K562 treated with DMSO at 1 percent for 24 hours (cell line): ENCODE data around the gene DDAH2. TPM values are rescaled to one million over a fixed set of nuclear protein-coding genes. Genes with fewer than 3 reads are reported as not detected.

ENCODE experiments used
- total RNA-seq: library from RNA; unstranded; fragments of 300-600 nt; gene quantifications from 2 replicates; pipeline ENCODE4 v1.2.3, GENCODE V29; 2022; ENCODE audit warnings: low read depth; ENCODE audit not compliant: insufficient read depth

DDAH2 gene
- 60.3 and 69.2 TPM in 2 replicates for total RNA-seq

GRCh38 chr6:31728767-31729514, at the start of gene DDAH2:
Gene DDAH2 (minus strand): TSS chr6:31729299. CDS start chr6:31729161, 138 bp downstream.

GRCh38 chr6:31776989-31777666, 48.0 kb upstream of the DDAH2 start, which contains the start of gene VWA7:
Gene VWA7 (minus strand): TSS chr6:31777328. CDS start chr6:31776779, 549 bp downstream.

GRCh38 chr6:31762356-31762755, 33.3 kb upstream of the DDAH2 start, which contains the start of gene SAPCD1:
Gene SAPCD1 (plus strand): TSS chr6:31762656. CDS start chr6:31763055, 399 bp downstream.

GRCh38 chr6:31739639-31740396, 10.7 kb upstream of the DDAH2 start, which contains the start of gene MSH5:
Gene MSH5 (plus strand): TSS chr6:31740005. CDS start chr6:31740467, 462 bp downstream.

GRCh38 chr6:31736021-31736767, 7.1 kb upstream of the DDAH2 start, which contains the start of gene CLIC1:
Gene CLIC1 (minus strand): TSS chr6:31736530. CDS start chr6:31736300, 230 bp downstream.

GRCh38 chr6:31723245-31723979, 5.7 kb downstream of the DDAH2 start, which contains the start of gene MPIG6B:
Gene MPIG6B (plus strand): TSS chr6:31723373. CDS start chr6:31723384, 11 bp downstream.

GRCh38 chr6:31721351-31722020, 7.6 kb downstream of the DDAH2 start, which contains the start of gene LY6G6C:
Gene LY6G6C (minus strand): TSS chr6:31721746. CDS start chr6:31721679, 67 bp downstream.

GRCh38 chr6:31715022-31715958, 13.8 kb downstream of the DDAH2 start, which contains the start of gene LY6G6D:
Gene LY6G6D (plus strand): TSS chr6:31715348. CDS start chr6:31715356, 8 bp downstream.

GRCh38 chr6:31706599-31706998, 22.5 kb downstream of the DDAH2 start, which contains the start of gene LY6G6F:
Gene LY6G6F (plus strand): TSS chr6:31706866. CDS start chr6:31706907, 41 bp downstream.

GRCh38 chr6:31702819-31703716, 26.0 kb downstream of the DDAH2 start, which contains the start of gene ABHD16A:
Gene ABHD16A (minus strand): TSS chr6:31703324. CDS start chr6:31703281, 43 bp downstream.

GRCh38 chr6:31680226-31681134, 48.6 kb downstream of the DDAH2 start, which contains the start of gene LY6G5C:
Gene LY6G5C (minus strand): TSS chr6:31681067. CDS start chr6:31680373, 694 bp downstream.

Other genes starting within 250 kb of the DDAH2 start
- gene MICB, start 231.2 kb downstream of the DDAH2 start, total RNA-seq: 27.4 and 28.7 TPM in 2 replicates
- gene MCCD1, start 200.3 kb downstream of the DDAH2 start, total RNA-seq: not detected in 2 replicates
- gene DDX39B, start 187.3 kb downstream of the DDAH2 start, total RNA-seq: 156 and 175 TPM in 2 replicates
- gene ATP6V1G2, start 182.7 kb downstream of the DDAH2 start, total RNA-seq: not detected in 2 replicates
- gene NFKBIL1, start 181.7 kb downstream of the DDAH2 start, total RNA-seq: 78.2 and 92.3 TPM in 2 replicates
- gene LTA, start 157.0 kb downstream of the DDAH2 start, total RNA-seq: 0.42 TPM in 1 of 2 replicates, not detected in the other
- 0.32 and 0.80 TPM in 2 replicates for gene TNF, start 153.7 kb downstream of the DDAH2 start, total RNA-seq
- gene LTB, start 146.9 kb downstream of the DDAH2 start, total RNA-seq: 2.1 TPM in 1 of 2 replicates, not detected in the other
- gene LST1, start 143.0 kb downstream of the DDAH2 start, total RNA-seq: 1.2 and 4.7 TPM in 2 replicates
- gene NCR3, start 136.3 kb downstream of the DDAH2 start, total RNA-seq: 1.8 and 2.2 TPM in 2 replicates
- gene AIF1, start 114.1 kb downstream of the DDAH2 start, total RNA-seq: 8.9 and 11.5 TPM in 2 replicates
- 276 and 279 TPM in 2 replicates for gene PRRC2A, start 108.6 kb downstream of the DDAH2 start, total RNA-seq
- 470 and 501 TPM in 2 replicates for gene BAG6, start 76.6 kb downstream of the DDAH2 start, total RNA-seq
- 5.6 and 8.4 TPM in 2 replicates for gene APOM, start 73.4 kb downstream of the DDAH2 start, total RNA-seq
- 42.1 and 44.2 TPM in 2 replicates for gene C6orf47, start 68.5 kb downstream of the DDAH2 start, total RNA-seq
- 62.9 and 68.1 TPM in 2 replicates for gene GPANK1, start 64.3 kb downstream of the DDAH2 start, total RNA-seq
- 569 and 630 TPM in 2 replicates for gene CSNK2B, start 63.2 kb downstream of the DDAH2 start, total RNA-seq
- gene LY6G5B, start 59.3 kb downstream of the DDAH2 start, total RNA-seq: 4.5 and 6.0 TPM in 2 replicates
- gene LY6G5C, start 48.2 kb downstream of the DDAH2 start, total RNA-seq: 0.45 TPM in 1 of 2 replicates, not detected in the other
- 104 and 110 TPM in 2 replicates for gene ABHD16A, start 26.0 kb downstream of the DDAH2 start, total RNA-seq
- gene LY6G6F, start 22.4 kb downstream of the DDAH2 start, total RNA-seq: not detected in 2 replicates
- gene LY6G6D, start 14.0 kb downstream of the DDAH2 start, total RNA-seq: not detected in 2 replicates
- gene LY6G6C, start 7.6 kb downstream of the DDAH2 start, total RNA-seq: not detected in 2 replicates
- not detected in 2 replicates for gene MPIG6B, start 5.9 kb downstream of the DDAH2 start, total RNA-seq
- gene CLIC1, start 7.2 kb upstream of the DDAH2 start, total RNA-seq: 1,325 and 1,384 TPM in 2 replicates
- gene MSH5, start 10.7 kb upstream of the DDAH2 start, total RNA-seq: 31.2 and 34.8 TPM in 2 replicates
- gene SAPCD1, start 33.4 kb upstream of the DDAH2 start, total RNA-seq: 4.5 and 5.1 TPM in 2 replicates
- gene VWA7, start 48.0 kb upstream of the DDAH2 start, total RNA-seq: 5.7 and 7.6 TPM in 2 replicates
- gene VARS1, start 66.5 kb upstream of the DDAH2 start, total RNA-seq: 128 and 134 TPM in 2 replicates
- gene LSM2, start 77.7 kb upstream of the DDAH2 start, total RNA-seq: 164 and 168 TPM in 2 replicates
- 4.2 and 4.5 TPM in 2 replicates for gene HSPA1L, start 86.0 kb upstream of the DDAH2 start, total RNA-seq
- 1,066 and 1,122 TPM in 2 replicates for gene HSPA1A, start 86.2 kb upstream of the DDAH2 start, total RNA-seq
- 895 and 916 TPM in 2 replicates for gene HSPA1B, start 98.4 kb upstream of the DDAH2 start, total RNA-seq
- gene NEU1, start 133.5 kb upstream of the DDAH2 start, total RNA-seq: 325 and 330 TPM in 2 replicates
- gene SLC44A4, start 149.7 kb upstream of the DDAH2 start, total RNA-seq: 10.9 and 11.4 TPM in 2 replicates
- gene EHMT2, start 168.4 kb upstream of the DDAH2 start, total RNA-seq: 93.8 and 95.0 TPM in 2 replicates
- gene ZBTB12, start 172.8 kb upstream of the DDAH2 start, total RNA-seq: 8.6 and 11.4 TPM in 2 replicates
- 7.2 and 10.1 TPM in 2 replicates for gene C2, start 198.4 kb upstream of the DDAH2 start, total RNA-seq
- gene CFB, start 216.8 kb upstream of the DDAH2 start, total RNA-seq: 2.5 and 2.8 TPM in 2 replicates
- 120 and 122 TPM in 2 replicates for gene NELFE, start 229.7 kb upstream of the DDAH2 start, total RNA-seq
- gene SKIC2, start 229.9 kb upstream of the DDAH2 start, total RNA-seq: 75.7 and 86.4 TPM in 2 replicates
- gene DXO, start 242.8 kb upstream of the DDAH2 start, total RNA-seq: 23.3 and 24.2 TPM in 2 replicates